H1 (cell line): ENCODE measurements around the gene TTC23. TPM values are rescaled to one million over a fixed set of nuclear protein-coding genes. Genes with fewer than 3 reads are reported as not detected.

Experiments used
- CTCF ChIA-PET: fragments of 300-600 bp; sonication (Branson Sonifier 250); formaldehyde crosslinking; loops from one replicate; lab custom pipeline; 2021; ENCODE audit not compliant: partially characterized antibody; lab: Charles Lee
- POLR2A ChIA-PET: fragments of 300-600 bp; sonication (Branson Sonifier 250); formaldehyde crosslinking; loops from one replicate; lab custom pipeline; 2021; ENCODE audit warnings: inconsistent platforms; ENCODE audit not compliant: partially characterized antibody; lab: Charles Lee
- DNase-seq, 2 experiments: peaks; one replicate each; pipeline versions ENCODE4 v3.0.0 to v3.0.0-alpha.2; 2010 to 2022; ENCODE audit warnings: low spot score in 2 of 2, low read depth in 1 of 2, mixed read lengths in 1 of 2
- FAIRE-seq: peaks from 2 replicates; lab custom pipeline; 2011; peaks lifted over from hg19 to GRCh38; lab: Jason Lieb, UNC
- H2AFZ ChIP-seq: 2 replicates; pipeline ENCODE4 v1.8.1; 2012; ENCODE audit warnings: low read length, inconsistent platforms
- H2AK5ac ChIP-seq: 2 replicates; pipeline ENCODE4 v1.6.1; 2013; ENCODE audit warnings: low read depth, low read length
- H2BK120ac ChIP-seq: replicated peaks from 2 replicates; pipeline ENCODE3; 2013; ENCODE audit warnings: low read depth, low read length, inconsistent platforms
- H2BK12ac ChIP-seq: 2 replicates; pipeline ENCODE4 v1.6.1; 2013; ENCODE audit warnings: low read depth, low read length
- H2BK15ac ChIP-seq: 2 replicates; pipeline ENCODE4 v1.6.1; 2013; ENCODE audit warnings: low read length
- H2BK20ac ChIP-seq: 2 replicates; pipeline ENCODE4 v1.6.1; 2013; ENCODE audit warnings: low read length
- H2BK5ac ChIP-seq: 2 replicates; pipeline ENCODE4 v1.6.1; 2013; ENCODE audit warnings: low read depth, low read length
- H3K14ac ChIP-seq: 2 replicates; pipeline ENCODE4 v1.6.1; 2013; ENCODE audit warnings: inconsistent platforms; ENCODE audit not compliant: insufficient read length
- H3K18ac ChIP-seq: 2 replicates; pipeline ENCODE4 v1.6.1; 2013; ENCODE audit warnings: low read length; ENCODE audit errors: extremely low read depth
- H3K23ac ChIP-seq: 2 replicates; pipeline ENCODE4 v1.6.1; 2013; ENCODE audit warnings: inconsistent platforms; ENCODE audit not compliant: insufficient read length
- H3K23me2 ChIP-seq: 2 replicates; pipeline ENCODE4 v1.6.1; 2013; ENCODE audit warnings: low read depth, low read length
- H3K27ac ChIP-seq: 2 replicates; pipeline ENCODE4 v1.6.1; 2011; ENCODE audit warnings: low read depth, low read length, inconsistent platforms
- H3K27me3 ChIP-seq, 4 experiments: replicated peaks in 1 of 4; 1 replicate in 1 of 4; 2 replicates in 3 of 4; pipeline versions ENCODE4 v1.6.1 to v1.8.1; 2011 to 2013; ENCODE audit warnings: low read length in 3 of 4, mild to moderate bottlenecking in 3 of 4, inconsistent platforms in 2 of 4, mixed read lengths in 2 of 4, moderate library complexity in 1 of 4; ENCODE audit not compliant: control insufficient read depth in 3 of 4, insufficient read depth in 3 of 4; ENCODE audit errors: extremely low read depth in 1 of 4
- H3K36me3 ChIP-seq, 4 experiments: 2 replicates each; pipeline versions ENCODE4 v1.6.1 to v1.8.1; 2011 to 2013; ENCODE audit warnings: mild to moderate bottlenecking in 4 of 4, low read length in 3 of 4, moderate library complexity in 2 of 4, control low read depth in 1 of 4, inconsistent platforms in 1 of 4; ENCODE audit not compliant: insufficient read depth in 4 of 4, control insufficient read depth in 2 of 4
- H3K4ac ChIP-seq: replicated peaks from 2 replicates; pipeline ENCODE3; 2013; ENCODE audit warnings: low read length, low read depth, mixed read lengths, inconsistent platforms; ENCODE audit not compliant: insufficient read length
- H3K4me1 ChIP-seq, 4 experiments: replicated peaks in 1 of 4; 1 replicate in 1 of 4; 2 replicates in 3 of 4; pipeline versions ENCODE4 v1.6.1 to v1.8.1; 2011 to 2013; ENCODE audit warnings: low read length in 3 of 4, inconsistent platforms in 2 of 4, mixed read lengths in 1 of 4; ENCODE audit not compliant: insufficient read depth in 4 of 4, control insufficient read depth in 3 of 4
- H3K4me2 ChIP-seq, 2 experiments: 2 replicates each; pipeline versions ENCODE4 v1.6.1 to v1.8.1; 2011 to 2013; ENCODE audit warnings: low read depth in 2 of 2, low read length in 2 of 2, control low read depth in 1 of 2, inconsistent platforms in 1 of 2, mild to moderate bottlenecking in 1 of 2; ENCODE audit not compliant: insufficient read depth in 1 of 2
- H3K4me3 ChIP-seq, 4 experiments: fragments of 200-600, 300-600 bp in 1 of 4; sonication (generic), shearing (Covaris generic), sonication (Bioruptor Twin) in 1 of 4; 2 replicates each; pipeline versions ENCODE4 v1.5.1 to v1.8.1; 2011 to 2016; ENCODE audit warnings: low read length in 4 of 4, low read depth in 3 of 4, control low read depth in 2 of 4, inconsistent platforms in 2 of 4, mild to moderate bottlenecking in 2 of 4, mixed read lengths in 1 of 4, moderate library complexity in 1 of 4; ENCODE audit not compliant: insufficient read depth in 2 of 4; ENCODE audit errors: extremely low read depth in 1 of 4
- H3K56ac ChIP-seq: replicated peaks from 2 replicates; pipeline ENCODE3; 2013; ENCODE audit warnings: low read depth, mild to moderate bottlenecking, mixed read lengths, low read length, inconsistent platforms; ENCODE audit not compliant: insufficient read length
- H3K79me1 ChIP-seq: 2 replicates; pipeline ENCODE4 v1.6.1; 2013; ENCODE audit warnings: low read depth, low read length, control low read depth
- H3K79me2 ChIP-seq, 2 experiments: 2 replicates each; pipeline versions ENCODE4 v1.6.1 to v1.8.1; 2012 to 2013; ENCODE audit warnings: low read length in 2 of 2, mild to moderate bottlenecking in 2 of 2, inconsistent platforms in 1 of 2; ENCODE audit not compliant: insufficient read depth in 2 of 2, control insufficient read depth in 1 of 2
- H3K9ac ChIP-seq, 4 experiments: replicated peaks in 1 of 4; 1 replicate in 1 of 4; 2 replicates in 3 of 4; pipeline versions ENCODE4 v1.6.1 to v1.8.1; 2011 to 2013; ENCODE audit warnings: low read depth in 3 of 4, low read length in 3 of 4, control low read depth in 2 of 4, mild to moderate bottlenecking in 2 of 4, moderate library complexity in 2 of 4, inconsistent platforms in 1 of 4; ENCODE audit errors: extremely low read depth in 1 of 4
- H3K9me3 ChIP-seq, 2 experiments: 2 replicates each; pipeline versions ENCODE4 v1.6.1 to v1.8.1; 2012 to 2013; ENCODE audit warnings: mild to moderate bottlenecking in 2 of 2, moderate library complexity in 2 of 2, control low read depth in 1 of 2, inconsistent platforms in 1 of 2, low read depth in 1 of 2, low read length in 1 of 2, mixed read lengths in 1 of 2; ENCODE audit not compliant: insufficient read depth in 2 of 2
- H4K20me1 ChIP-seq, 2 experiments: replicated peaks in 1 of 2; 2 replicates each; pipeline versions ENCODE3 to v1.8.1; 2011 to 2013; ENCODE audit warnings: inconsistent platforms in 2 of 2, low read length in 2 of 2, mild to moderate bottlenecking in 1 of 2; ENCODE audit not compliant: insufficient read depth in 2 of 2, control insufficient read depth in 1 of 2
- H4K5ac ChIP-seq: 2 replicates; pipeline ENCODE4 v1.6.1; 2013; ENCODE audit warnings: low read length, low read depth, mixed read lengths, inconsistent platforms; ENCODE audit not compliant: insufficient read length
- H4K8ac ChIP-seq: 2 replicates; pipeline ENCODE4 v1.8.0; 2013; ENCODE audit warnings: mild to moderate bottlenecking, moderate library complexity, low read length, inconsistent platforms; ENCODE audit not compliant: insufficient read depth; ENCODE audit errors: extremely low read depth
- H4K91ac ChIP-seq: replicated peaks from 2 replicates; pipeline ENCODE3; 2013; ENCODE audit warnings: low read length, mixed read lengths, inconsistent platforms; ENCODE audit not compliant: insufficient read length
- ASH2L ChIP-seq: fragments of 200-600, 300-600 bp; sonication (generic); IDR thresholded peaks from one replicate; pipeline ENCODE4 v1.7.1; 2017; ENCODE audit warnings: low read length
- BCL11A ChIP-seq, 2 experiments: IDR thresholded peaks; one replicate each; pipeline ENCODE4 v1.6.1; 2011; ENCODE audit warnings: low read depth in 2 of 2, low read length in 2 of 2, mild to moderate bottlenecking in 2 of 2
- BRCA1 ChIP-seq: IDR thresholded peaks from 2 replicates; pipeline ENCODE4 v1.6.1; 2012; ENCODE audit warnings: low read depth, low read length, improper control_type of control experiment
- CBX8 ChIP-seq: fragments of 300-800, 300-1000 bp; sonication (generic); IDR thresholded peaks from 2 replicates; pipeline ENCODE4 v1.7.1; 2016; ENCODE audit warnings: low read depth, low read length, borderline replicate concordance
- GABPA ChIP-seq: IDR thresholded peaks from 2 replicates; pipeline ENCODE4 v1.6.1; 2011; ENCODE audit warnings: mild to moderate bottlenecking, low read length, moderate library complexity, borderline replicate concordance; ENCODE audit not compliant: insufficient read depth
- JUND ChIP-seq: IDR thresholded peaks from 2 replicates; pipeline ENCODE4 v1.6.1; 2011; ENCODE audit warnings: mild to moderate bottlenecking, improper control_type of control experiment, low read length
- POLR2A ChIP-seq, 2 experiments: IDR thresholded peaks; 1 replicate in 1 of 2; 2 replicates in 1 of 2; pipeline ENCODE4 v1.6.1; 2011; ENCODE audit warnings: low read depth in 2 of 2, low read length in 2 of 2, mild to moderate bottlenecking in 2 of 2; ENCODE audit errors: control extremely low read depth in 1 of 2
- SP2 ChIP-seq: IDR thresholded peaks from 2 replicates; pipeline ENCODE4 v1.6.1; 2012; ENCODE audit warnings: mild to moderate bottlenecking, low read length, inconsistent platforms
- TAF1 ChIP-seq: IDR thresholded peaks from 2 replicates; pipeline ENCODE4 v1.6.1; 2011; ENCODE audit warnings: mild to moderate bottlenecking, low read depth, low read length
- TBP ChIP-seq: IDR thresholded peaks from 2 replicates; pipeline ENCODE4 v1.6.1; 2011; ENCODE audit warnings: low read depth, low read length, improper control_type of control experiment
- polyA plus RNA-seq, 7 experiments: library from polyadenylated mRNA; depleted of rRNA in 3 of 7; stranded (reverse) in 5 of 7; unstranded in 2 of 7; fragments of >200 nt in 5 of 7; fragments of 200-250 nt in 2 of 7; gene quantifications; 1 replicate in 5 of 7; 2 replicates in 1 of 7; 4 replicates in 1 of 7; pipeline versions ENCODE4 v1.2.1 to v1.2.3, GENCODE V29; 2011 to 2013; ENCODE audit warnings: missing spikeins in 2 of 7, mixed read lengths in 2 of 7
- total RNA-seq: library from RNA; stranded (reverse); fragmentation: NEBNext Ultra II Directional; extraction: Animal tissue kit (Norgen Biotek cat#: 25700); gene quantifications from 2 replicates; pipeline ENCODE4 v1.2.1, GENCODE V29; 2021
- TF ChIP-seq, protein P1 (sequence below), 3 experiments: IDR thresholded peaks; 1 replicate in 2 of 3; 2 replicates in 1 of 3; pipeline versions ENCODE4 v1.5.1 to v1.6.1; 2011; ENCODE audit warnings: low read length in 3 of 3, mild to moderate bottlenecking in 3 of 3, inconsistent platforms in 2 of 3, low read depth in 1 of 3, moderate library complexity in 1 of 3; ENCODE audit not compliant: insufficient read depth in 1 of 3; ENCODE audit errors: control extremely low read depth in 1 of 3
- TF ChIP-seq, protein P2 (sequence below): IDR thresholded peaks from 2 replicates; pipeline ENCODE4 v1.6.1; 2012; ENCODE audit warnings: inconsistent platforms

Gene TTC23
- total and polyA plus RNA-seq, 2 of the 8 experiments (the other 6 are each of a cell fraction or from before 2014, with no cell fraction given) = 4.8 to 23.0 TPM

GRCh38 chr15:99283717-99284116 lies 34.3 kb upstream of the TTC23 start:
- no peak for FAIRE-seq
- no peak overlapping the region for H4K91ac ChIP-seq
- no peak overlapping the region for H4K5ac ChIP-seq
- no peak for DNase-seq
- H3K79me2 ChIP-seq = no peaks in the 10 kb centered on the region
- no peak overlapping the region for H4K8ac ChIP-seq
- 0 out of 7 replicates have a peak, but pooled peaks cover 0 to 2% (median 0%) of the 10 kb centered on the region in 4 experiments for H3K4me1 ChIP-seq
- no peak overlapping the region for H3K23ac ChIP-seq
- H2BK5ac ChIP-seq = no peak overlapping the region
- H2BK120ac ChIP-seq = no peak overlapping the region
- no peak overlapping the region for H2BK15ac ChIP-seq
- no peaks in the 10 kb centered on the region for H3K36me3 ChIP-seq
- H4K20me1 ChIP-seq = no peaks in the 10 kb centered on the region
- no peaks in the 10 kb centered on the region for H3K27me3 ChIP-seq
- H3K79me1 ChIP-seq = no peaks in the 10 kb centered on the region
- no peaks in the 10 kb centered on the region for H3K9me3 ChIP-seq
- no peak overlapping the region for H3K18ac ChIP-seq
- H3K9ac ChIP-seq = no peak overlapping the region
- H2BK20ac ChIP-seq = no peak overlapping the region
- no peak overlapping the region for H3K4me3 ChIP-seq
- H2BK12ac ChIP-seq = no peak overlapping the region
- H2AFZ ChIP-seq = no peak overlapping the region
- ChIA-PET CTCF (interaction anchor here (1.3 kb wide), 1 partner anchor 124 kb away, joined by 3 read pairs; no protein-coding TSS in a partner anchor), POLR2A (no interaction called here)
- H3K4ac ChIP-seq = no peak overlapping the region
- H3K56ac ChIP-seq = no peak overlapping the region
- no peaks in the 10 kb centered on the region for H3K23me2 ChIP-seq
- no peak overlapping the region for H2AK5ac ChIP-seq
- no peak overlapping the region for H3K27ac ChIP-seq
- H3K14ac ChIP-seq = no peak overlapping the region
- no peak overlapping the region for H3K4me2 ChIP-seq
- TF ChIP-seq POLR2A (IDR thresholded peaks at IDR 0.05; ENCODE audit: control extremely low read depth in 1 of 2, low read depth in 2 of 2, low read length in 2 of 2) = no peak
- no peak for TF ChIP-seq GABPA
- no peak for TF ChIP-seq CBX8
- TF ChIP-seq, protein P1, sequence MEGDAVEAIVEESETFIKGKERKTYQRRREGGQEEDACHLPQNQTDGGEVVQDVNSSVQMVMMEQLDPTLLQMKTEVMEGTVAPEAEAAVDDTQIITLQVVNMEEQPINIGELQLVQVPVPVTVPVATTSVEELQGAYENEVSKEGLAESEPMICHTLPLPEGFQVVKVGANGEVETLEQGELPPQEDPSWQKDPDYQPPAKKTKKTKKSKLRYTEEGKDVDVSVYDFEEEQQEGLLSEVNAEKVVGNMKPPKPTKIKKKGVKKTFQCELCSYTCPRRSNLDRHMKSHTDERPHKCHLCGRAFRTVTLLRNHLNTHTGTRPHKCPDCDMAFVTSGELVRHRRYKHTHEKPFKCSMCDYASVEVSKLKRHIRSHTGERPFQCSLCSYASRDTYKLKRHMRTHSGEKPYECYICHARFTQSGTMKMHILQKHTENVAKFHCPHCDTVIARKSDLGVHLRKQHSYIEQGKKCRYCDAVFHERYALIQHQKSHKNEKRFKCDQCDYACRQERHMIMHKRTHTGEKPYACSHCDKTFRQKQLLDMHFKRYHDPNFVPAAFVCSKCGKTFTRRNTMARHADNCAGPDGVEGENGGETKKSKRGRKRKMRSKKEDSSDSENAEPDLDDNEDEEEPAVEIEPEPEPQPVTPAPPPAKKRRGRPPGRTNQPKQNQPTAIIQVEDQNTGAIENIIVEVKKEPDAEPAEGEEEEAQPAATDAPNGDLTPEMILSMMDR (IDR thresholded peaks at IDR 0.05; ENCODE audit: control extremely low read depth in 1 of 3, insufficient read depth in 1 of 3, low read depth in 1 of 3, low read length in 3 of 3) = no peak
- no peak for TF ChIP-seq ASH2L
- no peak for TF ChIP-seq TBP
- TF ChIP-seq BRCA1 = no peak
- TF ChIP-seq, protein P2, sequence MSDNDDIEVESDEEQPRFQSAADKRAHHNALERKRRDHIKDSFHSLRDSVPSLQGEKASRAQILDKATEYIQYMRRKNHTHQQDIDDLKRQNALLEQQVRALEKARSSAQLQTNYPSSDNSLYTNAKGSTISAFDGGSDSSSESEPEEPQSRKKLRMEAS = no peak
- TF ChIP-seq BCL11A (IDR thresholded peaks at IDR 0.05; ENCODE audit: low read depth in 2 of 2, low read length in 2 of 2) = no peak
- TF ChIP-seq SP2 = no peak
- TF ChIP-seq JUND = no peak
- no peak for TF ChIP-seq TAF1
